ENCODE data around the gene ATR. TPM values are rescaled to one million over a fixed set of nuclear protein-coding genes. Genes with fewer than 3 reads are reported as not detected.
"Not testable (repeated sequence)": the region's sequence is repeated elsewhere in the genome, so short reads cannot be mapped to it uniquely, and the experiment has no call there.

The ATR gene
- total RNA-seq, 2 donors from 2014 or later, result 13.9 to 20.3 TPM

DNA sequence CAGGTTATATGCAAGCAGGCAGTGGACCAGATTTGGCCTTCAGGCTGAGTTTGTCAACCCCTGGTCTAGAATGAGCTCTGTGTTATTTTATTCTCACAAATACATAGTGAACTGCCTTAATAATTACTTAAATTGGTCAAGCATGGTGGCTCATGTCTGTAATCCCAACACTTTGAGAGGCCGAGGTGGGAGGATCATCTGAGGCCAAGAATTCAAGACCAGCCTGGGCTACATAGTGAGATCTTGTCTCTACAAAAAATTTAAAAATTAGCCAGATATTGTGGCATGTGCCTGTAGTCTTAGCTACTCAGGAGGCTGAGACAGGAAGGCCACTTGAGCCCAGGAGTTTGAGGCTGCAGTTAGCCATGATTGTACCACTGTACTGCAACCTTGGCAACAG lies 32.7 kb upstream of the ATR start:
- TF ChIP-seq, protein P1, sequence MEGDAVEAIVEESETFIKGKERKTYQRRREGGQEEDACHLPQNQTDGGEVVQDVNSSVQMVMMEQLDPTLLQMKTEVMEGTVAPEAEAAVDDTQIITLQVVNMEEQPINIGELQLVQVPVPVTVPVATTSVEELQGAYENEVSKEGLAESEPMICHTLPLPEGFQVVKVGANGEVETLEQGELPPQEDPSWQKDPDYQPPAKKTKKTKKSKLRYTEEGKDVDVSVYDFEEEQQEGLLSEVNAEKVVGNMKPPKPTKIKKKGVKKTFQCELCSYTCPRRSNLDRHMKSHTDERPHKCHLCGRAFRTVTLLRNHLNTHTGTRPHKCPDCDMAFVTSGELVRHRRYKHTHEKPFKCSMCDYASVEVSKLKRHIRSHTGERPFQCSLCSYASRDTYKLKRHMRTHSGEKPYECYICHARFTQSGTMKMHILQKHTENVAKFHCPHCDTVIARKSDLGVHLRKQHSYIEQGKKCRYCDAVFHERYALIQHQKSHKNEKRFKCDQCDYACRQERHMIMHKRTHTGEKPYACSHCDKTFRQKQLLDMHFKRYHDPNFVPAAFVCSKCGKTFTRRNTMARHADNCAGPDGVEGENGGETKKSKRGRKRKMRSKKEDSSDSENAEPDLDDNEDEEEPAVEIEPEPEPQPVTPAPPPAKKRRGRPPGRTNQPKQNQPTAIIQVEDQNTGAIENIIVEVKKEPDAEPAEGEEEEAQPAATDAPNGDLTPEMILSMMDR (IDR thresholded peaks at IDR 0.05), result no peak
- intact Hi-C loops (cut with DNase I), result no loop called here

DNA sequence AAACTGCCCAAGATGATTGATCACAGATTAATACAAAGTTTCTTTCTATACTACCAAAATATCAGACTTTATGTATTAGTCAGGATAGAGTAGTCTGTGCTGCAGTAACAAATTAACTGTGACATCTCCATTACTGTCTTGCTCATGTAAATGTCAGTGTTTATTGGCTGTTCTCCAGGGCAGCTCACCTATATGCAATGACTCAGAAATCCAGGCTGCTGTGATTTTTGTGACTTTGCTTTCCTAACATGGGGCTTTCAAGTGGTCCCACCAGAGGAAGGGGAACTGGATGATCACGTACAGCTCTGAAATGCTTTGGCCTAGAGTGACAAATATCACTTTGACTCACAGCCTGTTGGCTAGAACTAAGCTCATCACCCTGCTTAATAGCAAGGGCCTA lies 30.6 kb upstream of the ATR start:
- Histone ChIP-seq H3K4me3 (no peak overlapping the region), H3K27me3 (no peaks in the 10 kb centered on the region), H3K4me1 (peaks cover 6% of the 10 kb centered on the region), H3K9ac (ENCODE audit: low read depth in 2 of 2, low read length in 2 of 2) (no peak overlapping the region), H3K9me3 (no peaks in the 10 kb centered on the region), H3K36me3 (no peaks in the 10 kb centered on the region), H3K27ac (peak overlapping the region; percentile 31)
- DNase-seq, result no peak
- TF ChIP-seq, protein P1 (IDR thresholded peaks at IDR 0.05), result no peak
- intact Hi-C loops (cut with DNase I), result no loop called here

More for the DNA sequence above, 32.7 kb upstream of the ATR start:
- Histone ChIP-seq H3K4me3 (no peak overlapping the region), H3K27ac (no peak overlapping the region), H3K36me3 (no peaks in the 10 kb centered on the region), H3K27me3 (no peaks in the 10 kb centered on the region), H3K4me1 (peaks cover 6% of the 10 kb centered on the region), H3K9me3 (no peaks in the 10 kb centered on the region), H3K9ac (ENCODE audit: low read depth in 2 of 2, low read length in 2 of 2) (no peak overlapping the region)
- DNase-seq, result no peak

DNA sequence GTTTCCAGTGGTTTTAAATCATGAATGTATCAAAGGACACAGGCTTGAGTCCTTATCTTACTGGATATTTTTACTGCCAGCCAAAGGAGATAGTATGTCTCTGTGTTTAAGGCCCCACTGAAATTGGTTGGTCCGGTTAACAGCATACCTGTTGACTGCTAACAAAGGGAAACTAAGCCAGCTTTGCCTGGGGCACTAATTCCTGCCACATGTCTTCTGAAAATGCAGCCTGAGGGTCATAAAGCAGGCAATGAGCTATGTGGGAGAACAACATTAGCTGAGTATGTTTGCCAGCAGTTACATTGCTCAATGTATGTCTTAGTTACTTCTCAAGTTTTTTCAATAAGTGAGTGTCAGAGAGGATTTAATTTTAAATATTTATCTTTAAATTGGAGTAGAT lies 30.1 kb upstream of the ATR start:
- Histone ChIP-seq H3K27me3 (no peaks in the 10 kb centered on the region), H3K36me3 (no peaks in the 10 kb centered on the region), H3K4me1 (peaks cover 6% of the 10 kb centered on the region), H3K27ac (peak overlapping the region; percentile 31), H3K4me3 (no peak overlapping the region), H3K9me3 (no peaks in the 10 kb centered on the region), H3K9ac (ENCODE audit: low read depth in 2 of 2, low read length in 2 of 2) (no peak overlapping the region)
- intact Hi-C loops (cut with DNase I), result no loop called here
- no peak for DNase-seq
- TF ChIP-seq, protein P1 (IDR thresholded peaks at IDR 0.05), result no peak

DNA sequence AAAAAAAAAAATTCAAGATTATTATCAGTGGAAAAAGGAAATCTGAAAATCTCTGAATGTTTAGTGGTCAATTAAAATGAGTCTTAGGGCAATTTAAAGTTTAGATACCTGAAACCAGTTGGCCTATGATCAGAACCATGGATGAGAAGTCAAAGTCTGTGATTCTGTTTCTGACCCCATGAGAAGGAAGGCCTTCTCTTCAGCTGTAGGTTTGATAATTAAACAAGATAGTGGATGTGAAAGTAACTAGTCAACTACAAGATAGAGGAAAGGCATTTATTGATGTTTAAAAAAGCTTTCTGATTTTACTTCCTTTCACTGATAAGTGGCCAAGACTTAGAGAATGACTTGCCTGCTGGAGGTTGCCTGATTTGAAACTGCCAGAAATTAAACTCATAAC lies 26.4 kb upstream of the ATR start:
- no peak for DNase-seq
- H3K9me3 ChIP-seq, result no peaks in the 10 kb centered on the region
- H3K27ac ChIP-seq, result peak overlapping the region; percentile 92
- no peak overlapping the region for H3K4me3 ChIP-seq
- intact Hi-C loops (cut with DNase I), result no loop called here
- H3K27me3 ChIP-seq, result no peaks in the 10 kb centered on the region
- TF ChIP-seq, protein P1 (IDR thresholded peaks at IDR 0.05), result no peak
- H3K4me1 ChIP-seq, result peaks cover 6% of the 10 kb centered on the region
- H3K9ac ChIP-seq (ENCODE audit: low read depth in 2 of 2, low read length in 2 of 2), result no peak overlapping the region
- no peaks in the 10 kb centered on the region for H3K36me3 ChIP-seq

DNA sequence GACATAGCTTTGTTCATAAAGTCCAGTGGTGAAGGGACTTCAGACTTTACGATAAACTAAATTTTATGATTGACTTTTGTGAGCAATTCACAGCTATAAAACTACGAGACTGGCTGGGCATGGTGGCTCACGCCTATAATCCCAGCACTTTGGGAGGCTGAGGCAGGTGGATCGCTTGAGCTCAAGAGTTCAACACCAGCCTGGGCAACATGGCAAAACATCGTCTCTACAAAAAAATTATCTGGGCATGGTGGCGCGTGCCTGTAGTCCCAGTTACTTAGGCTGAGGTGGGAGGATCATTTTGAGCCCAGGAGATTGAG lies 24.8 kb upstream of the ATR start:
- Histone ChIP-seq H3K9ac (ENCODE audit: low read depth in 2 of 2, low read length in 2 of 2) (peak overlapping the region in 1 of 2 donors; percentile 53), H3K27ac (peak overlapping the region; percentile 92)
- H3K4me3 ChIP-seq; H3K9me3 ChIP-seq; H3K36me3 ChIP-seq; H3K27me3 ChIP-seq; intact Hi-C loops (cut with DNase I); H3K4me1 ChIP-seq: not testable (repeated sequence)
- DNase-seq, result peak; percentile 62

DNA sequence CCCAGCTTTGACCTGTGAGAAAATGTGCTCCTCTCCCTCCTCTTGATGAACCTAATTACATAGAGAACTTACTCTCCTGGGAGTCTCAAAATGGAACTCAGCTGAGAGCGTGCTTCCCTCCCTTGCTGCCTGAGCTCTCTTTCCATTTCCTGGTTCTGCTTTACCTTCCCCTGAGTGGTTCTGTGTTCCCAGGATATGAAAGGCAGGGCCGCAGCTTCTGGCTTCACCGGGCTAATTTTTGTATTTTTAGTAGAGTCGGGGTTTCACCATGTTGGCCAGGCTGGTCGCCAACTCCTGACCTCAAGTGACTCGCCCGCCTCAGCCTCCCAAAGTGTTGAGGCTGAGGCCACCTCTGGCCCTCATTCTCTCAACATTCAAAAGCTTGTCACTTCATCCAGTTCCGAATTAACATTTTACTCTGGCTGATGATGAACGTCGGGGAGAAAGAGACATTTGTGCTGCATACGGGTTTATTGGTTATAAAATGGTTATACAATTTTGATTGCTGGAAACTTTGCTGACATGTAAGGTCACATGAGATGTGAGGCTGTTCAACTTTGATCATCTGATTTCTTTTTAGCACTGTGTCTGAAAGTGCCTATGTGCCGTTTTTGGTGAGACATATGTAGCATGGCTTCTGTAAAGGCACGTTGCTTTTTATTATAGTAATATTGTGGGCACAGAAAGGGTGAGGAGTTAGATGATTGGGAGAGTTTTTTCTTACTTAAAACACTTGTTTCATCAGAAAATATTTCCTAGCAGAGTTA lies 24.3 kb upstream of the ATR start:
- TF ChIP-seq, protein P1 (IDR thresholded peaks at IDR 0.05), result no peak
- Histone ChIP-seq H3K27ac (peak overlapping the region; percentile 92), H3K27me3 (no peaks in the 10 kb centered on the region), H3K4me1 (no peaks in the 10 kb centered on the region), H3K9ac (ENCODE audit: low read depth in 2 of 2, low read length in 2 of 2) (peak overlapping the region; percentile 6 to 53), H3K4me3 (no peak overlapping the region), H3K36me3 (no peaks in the 10 kb centered on the region), H3K9me3 (no peaks in the 10 kb centered on the region)
- intact Hi-C loops (cut with DNase I), result no loop called here
- DNase-seq, result peak; percentile 47
